Measurements from ENCODE around the gene RAD50. TPM values are rescaled to one million over a fixed set of nuclear protein-coding genes. Genes with fewer than 3 reads are reported as not detected.
"Not testable (repeated sequence)": the region's sequence is repeated elsewhere in the genome, so short reads cannot be mapped to it uniquely, and the experiment has no call there.

RAD50 gene
- total and polyA plus RNA-seq, 3 experiments from 2014 or later: 34.6 to 48.3 (median 45.2) TPM

- H3K4me3 ChIP-seq (ENCODE audit: low read length); H3K27ac ChIP-seq (ENCODE audit: low read depth, low read length); DNase-seq; H3K9me3 Mint-ChIP-seq; H3K27ac Mint-ChIP-seq; CTCF ChIA-PET; H3K9me3 ChIP-seq (ENCODE audit: low read length); POLR2A ChIA-PET; H3K27me3 Mint-ChIP-seq; H3K27me3 ChIP-seq (ENCODE audit: insufficient read depth, low read length, poor library complexity, severe bottlenecking); H3K4me3 Mint-ChIP-seq; H3K36me3 ChIP-seq (ENCODE audit: insufficient read depth, low read length): not testable (repeated sequence)
- Mint-ChIP-seq H3K4me1 (peaks cover 7 to 27% (median 23%) of the 10 kb centered on the region in 3 donors), H3K36me3 (peaks cover 0 to 26% (median 22%) of the 10 kb centered on the region in 3 donors)
- H3K4me1 ChIP-seq (ENCODE audit: insufficient read depth, low read length): peaks cover 15% of the 10 kb centered on the region
These were observed 7.8 kb downstream of the RAD50 start for GRCh38 chr5:132564555-132564954.

- Histone ChIP-seq H3K4me1 (ENCODE audit: insufficient read depth, low read length) (peaks cover 5% of the 10 kb centered on the region), H3K27me3 (ENCODE audit: insufficient read depth, low read length, poor library complexity, severe bottlenecking) (no peaks in the 10 kb centered on the region), H3K27ac (ENCODE audit: low read depth, low read length) (no peak overlapping the region), H3K9me3 (ENCODE audit: low read length) (no peaks in the 10 kb centered on the region), H3K4me3 (ENCODE audit: low read length) (no peak overlapping the region), H3K36me3 (ENCODE audit: insufficient read depth, low read length) (peaks cover 6% of the 10 kb centered on the region)
- no peaks in the 10 kb centered on the region for H3K27me3 Mint-ChIP-seq
- H3K36me3 Mint-ChIP-seq: peaks cover 0 to 36% (median 27%) of the 10 kb centered on the region in 3 donors
- peaks cover 6 to 39% (median 34%) of the 10 kb centered on the region in 3 donors for H3K4me1 Mint-ChIP-seq
- H3K27ac Mint-ChIP-seq: peak overlapping the region in 1 of 8 donors; percentile 8
- no peak overlapping the region for H3K4me3 Mint-ChIP-seq
- DNase-seq: no peak
- ChIA-PET POLR2A (no interaction called here), CTCF (interaction anchor here (1.0 kb wide), 1 partner anchor 40 kb away, joined by 3 read pairs; no protein-coding TSS in a partner anchor)
- peaks cover 0 to 8% (median 7%) of the 10 kb centered on the region in 5 donors for H3K9me3 Mint-ChIP-seq
These were observed 9.9 kb downstream of the RAD50 start for GRCh38 chr5:132566657-132567056.

GRCh38 chr5:132576123-132576522, 19.3 kb downstream of the RAD50 start:
- POLR2A ChIA-PET: no interaction called here

GRCh38 chr5:132584560-132584959, 27.8 kb downstream of the RAD50 start:
- H3K36me3 Mint-ChIP-seq: peaks cover 31 to 80% (median 34%) of the 10 kb centered on the region in 3 donors
- H3K9me3 Mint-ChIP-seq; H3K4me1 Mint-ChIP-seq; H3K27ac Mint-ChIP-seq; H3K27ac ChIP-seq (ENCODE audit: low read depth, low read length); H3K9me3 ChIP-seq (ENCODE audit: low read length); DNase-seq; POLR2A ChIA-PET; H3K4me3 Mint-ChIP-seq; H3K27me3 ChIP-seq (ENCODE audit: insufficient read depth, low read length, poor library complexity, severe bottlenecking); H3K4me1 ChIP-seq (ENCODE audit: insufficient read depth, low read length); CTCF ChIA-PET; H3K4me3 ChIP-seq (ENCODE audit: low read length); H3K27me3 Mint-ChIP-seq: not testable (repeated sequence)
- peaks cover 30% of the 10 kb centered on the region for H3K36me3 ChIP-seq (ENCODE audit: insufficient read depth, low read length)

More at GRCh38 chr5:132576123-132576522, 19.3 kb downstream of the RAD50 start:
- DNase-seq: no peak
- Mint-ChIP-seq H3K27ac (peak overlapping the region in 2 of 8 donors; percentile 28 to 73), H3K27me3 (no peaks in the 10 kb centered on the region), H3K9me3 (no peaks in the 10 kb centered on the region), H3K4me3 (no peak overlapping the region), H3K36me3 (peaks cover 13 to 68% (median 26%) of the 10 kb centered on the region in 3 donors), H3K4me1 (peaks cover 5 to 13% (median 11%) of the 10 kb centered on the region in 3 donors)
- Histone ChIP-seq H3K27me3 (ENCODE audit: insufficient read depth, low read length, poor library complexity, severe bottlenecking) (no peaks in the 10 kb centered on the region), H3K36me3 (ENCODE audit: insufficient read depth, low read length) (peaks cover 26% of the 10 kb centered on the region), H3K9me3 (ENCODE audit: low read length) (no peaks in the 10 kb centered on the region), H3K4me3 (ENCODE audit: low read length) (no peak overlapping the region), H3K4me1 (ENCODE audit: insufficient read depth, low read length) (no peaks in the 10 kb centered on the region), H3K27ac (ENCODE audit: low read depth, low read length) (no peak overlapping the region)
- CTCF ChIA-PET: no interaction called here

GRCh38 chr5:132586063-132586462, 29.3 kb downstream of the RAD50 start:
- CTCF ChIA-PET: no interaction called here
- no peaks in the 10 kb centered on the region for H3K27me3 ChIP-seq (ENCODE audit: insufficient read depth, low read length, poor library complexity, severe bottlenecking)
- H3K4me1 Mint-ChIP-seq: peaks cover 0 to 10% (median 2%) of the 10 kb centered on the region in 3 donors
- POLR2A ChIA-PET: no interaction called here
- no peaks in the 10 kb centered on the region for H3K4me1 ChIP-seq (ENCODE audit: insufficient read depth, low read length)
- peaks cover 25% of the 10 kb centered on the region for H3K36me3 ChIP-seq (ENCODE audit: insufficient read depth, low read length)
- H3K9me3 Mint-ChIP-seq: no peaks in the 10 kb centered on the region
- no peaks in the 10 kb centered on the region for H3K9me3 ChIP-seq (ENCODE audit: low read length)
- H3K27me3 Mint-ChIP-seq: no peaks in the 10 kb centered on the region
- no peak overlapping the region for H3K4me3 Mint-ChIP-seq
- H3K36me3 Mint-ChIP-seq: peaks cover 36 to 83% (median 37%) of the 10 kb centered on the region in 3 donors
- H3K4me3 ChIP-seq (ENCODE audit: low read length): no peak overlapping the region
- H3K27ac ChIP-seq (ENCODE audit: low read depth, low read length): no peak overlapping the region
- no peak for DNase-seq
- no peak overlapping the region for H3K27ac Mint-ChIP-seq

- ChIA-PET CTCF (no interaction called here), POLR2A (no interaction called here)
These were observed 32.7 kb downstream of the RAD50 start for GRCh38 chr5:132589467-132589866.

GRCh38 chr5:132591145-132591544, 34.4 kb downstream of the RAD50 start:
- H3K9me3 Mint-ChIP-seq: no peaks in the 10 kb centered on the region
- Histone ChIP-seq H3K27me3 (ENCODE audit: insufficient read depth, low read length, poor library complexity, severe bottlenecking) (no peaks in the 10 kb centered on the region), H3K4me3 (ENCODE audit: low read length) (no peak overlapping the region), H3K9me3 (ENCODE audit: low read length) (no peaks in the 10 kb centered on the region), H3K36me3 (ENCODE audit: insufficient read depth, low read length) (peaks cover 10% of the 10 kb centered on the region), H3K4me1 (ENCODE audit: insufficient read depth, low read length) (no peaks in the 10 kb centered on the region), H3K27ac (ENCODE audit: low read depth, low read length) (no peak overlapping the region)
- POLR2A ChIA-PET: no interaction called here
- H3K27ac Mint-ChIP-seq: no peak overlapping the region
- no peak for DNase-seq
- H3K4me1 Mint-ChIP-seq: peaks cover 0 to under 1% (median 0%) of the 10 kb centered on the region in 3 donors
- H3K27me3 Mint-ChIP-seq: no peaks in the 10 kb centered on the region
- CTCF ChIA-PET: no interaction called here
- H3K4me3 Mint-ChIP-seq: no peak overlapping the region
- peaks cover 14 to 81% (median 30%) of the 10 kb centered on the region in 3 donors for H3K36me3 Mint-ChIP-seq

More at GRCh38 chr5:132589467-132589866, 32.7 kb downstream of the RAD50 start:
- no peak overlapping the region for H3K4me3 ChIP-seq (ENCODE audit: low read length)
- no peak overlapping the region for H3K4me3 Mint-ChIP-seq
- no peaks in the 10 kb centered on the region for H3K4me1 ChIP-seq (ENCODE audit: insufficient read depth, low read length)
- no peak overlapping the region for H3K27ac Mint-ChIP-seq
- peaks cover 10% of the 10 kb centered on the region for H3K36me3 ChIP-seq (ENCODE audit: insufficient read depth, low read length)
- no peak for DNase-seq
- peaks cover 18 to 82% (median 30%) of the 10 kb centered on the region in 3 donors for H3K36me3 Mint-ChIP-seq
- no peaks in the 10 kb centered on the region for H3K27me3 ChIP-seq (ENCODE audit: insufficient read depth, low read length, poor library complexity, severe bottlenecking)
- H3K27ac ChIP-seq (ENCODE audit: low read depth, low read length): no peak overlapping the region
- H3K4me1 Mint-ChIP-seq: peaks cover 0 to 5% (median 0%) of the 10 kb centered on the region in 3 donors
- H3K27me3 Mint-ChIP-seq: no peaks in the 10 kb centered on the region
- H3K9me3 Mint-ChIP-seq: no peaks in the 10 kb centered on the region
- H3K9me3 ChIP-seq (ENCODE audit: low read length): no peaks in the 10 kb centered on the region

- Mint-ChIP-seq H3K36me3 (peaks cover 12 to 82% (median 37%) of the 10 kb centered on the region in 3 donors), H3K27ac (no peak overlapping the region), H3K27me3 (no peaks in the 10 kb centered on the region), H3K9me3 (no peaks in the 10 kb centered on the region), H3K4me3 (no peak overlapping the region), H3K4me1 (no peaks in the 10 kb centered on the region)
- ChIA-PET CTCF (no interaction called here), POLR2A (no interaction called here)
- H3K9me3 ChIP-seq (ENCODE audit: low read length): no peaks in the 10 kb centered on the region
- no peaks in the 10 kb centered on the region for H3K27me3 ChIP-seq (ENCODE audit: insufficient read depth, low read length, poor library complexity, severe bottlenecking)
- H3K4me3 ChIP-seq (ENCODE audit: low read length): no peak overlapping the region
- no peaks in the 10 kb centered on the region for H3K4me1 ChIP-seq (ENCODE audit: insufficient read depth, low read length)
- peaks cover 16% of the 10 kb centered on the region for H3K36me3 ChIP-seq (ENCODE audit: insufficient read depth, low read length)
- no peak overlapping the region for H3K27ac ChIP-seq (ENCODE audit: low read depth, low read length)
- no peak for DNase-seq
These were observed 35.7 kb downstream of the RAD50 start for GRCh38 chr5:132592521-132592920.

Measured in CD8-positive, alpha-beta memory T cell (primary cell).